Measurements from ENCODE around the gene SH3GL2.

SH3GL2 gene

DNA sequence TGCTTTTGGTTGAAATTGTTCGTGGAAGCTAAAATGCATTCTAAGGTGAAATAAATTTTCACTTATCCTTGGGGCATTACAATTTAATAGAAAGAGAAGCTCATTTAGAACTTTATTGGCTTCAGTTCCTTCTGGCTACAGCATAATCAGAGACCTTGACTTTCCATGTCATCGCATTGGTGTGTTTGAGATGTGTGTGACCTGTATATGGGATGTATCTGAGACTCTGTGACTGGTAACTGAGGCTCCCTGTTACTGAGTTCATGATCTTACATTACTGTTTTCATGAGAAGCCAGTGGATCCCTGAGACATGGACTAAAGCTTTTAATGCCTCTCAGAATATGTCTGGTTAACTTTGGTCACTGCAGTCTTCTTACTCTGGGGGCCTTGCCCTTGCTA lies 32.5 kb downstream of the SH3GL2 start:
- no peak for DNase-seq (ENCODE audit: low read depth in 2 of 2)

DNA sequence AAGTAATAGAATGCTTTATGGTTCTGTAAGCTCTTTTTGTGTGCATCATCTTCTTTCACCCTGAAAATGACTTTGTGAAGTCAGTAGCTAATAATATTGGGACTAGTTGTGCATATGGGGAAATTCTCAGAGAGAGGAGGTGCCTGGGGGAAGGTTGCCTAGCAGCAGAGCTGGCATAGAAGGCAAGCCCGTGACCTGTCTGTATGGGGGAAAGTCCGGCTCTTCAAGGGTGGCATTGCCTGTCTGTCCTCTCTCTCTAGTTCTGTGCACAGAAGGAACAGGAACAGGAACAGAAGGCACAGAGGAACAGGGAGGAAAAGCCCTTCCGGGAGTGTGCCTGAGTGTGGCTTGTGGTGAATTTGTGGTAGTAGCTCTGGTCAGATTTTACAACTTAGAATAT lies 33.1 kb downstream of the SH3GL2 start:
- no peak for DNase-seq (ENCODE audit: low read depth in 2 of 2)

DNA sequence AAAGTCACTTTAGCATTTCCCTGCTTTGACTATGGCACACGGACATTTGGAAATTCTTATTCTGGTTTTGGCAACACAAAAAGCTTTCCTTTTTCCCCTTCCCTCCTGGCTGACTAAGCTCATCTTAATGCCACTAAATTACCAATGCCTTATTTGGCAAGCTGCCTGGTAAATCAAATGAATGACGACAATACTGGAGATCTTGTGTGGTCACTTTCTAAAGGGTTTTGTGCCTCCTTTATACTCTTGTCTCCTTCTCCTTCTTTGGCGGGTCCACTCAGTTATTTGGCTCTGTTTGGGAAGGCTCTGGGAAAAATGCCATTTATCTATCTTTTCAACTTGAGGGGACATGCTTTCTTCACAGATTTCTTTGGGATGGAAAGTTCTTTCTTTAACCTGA lies 34.9 kb downstream of the SH3GL2 start:
- no peak for DNase-seq (ENCODE audit: low read depth in 2 of 2)

GRCh38 chr9:17614250-17614649 lies 35.4 kb downstream of the SH3GL2 start:
- DNase-seq (ENCODE audit: low read depth in 2 of 2): no peak

- no peak for DNase-seq (ENCODE audit: low read depth in 2 of 2)
Observed at GRCh38 chr9:17614903-17615302, 36.0 kb downstream of the SH3GL2 start.

DNA sequence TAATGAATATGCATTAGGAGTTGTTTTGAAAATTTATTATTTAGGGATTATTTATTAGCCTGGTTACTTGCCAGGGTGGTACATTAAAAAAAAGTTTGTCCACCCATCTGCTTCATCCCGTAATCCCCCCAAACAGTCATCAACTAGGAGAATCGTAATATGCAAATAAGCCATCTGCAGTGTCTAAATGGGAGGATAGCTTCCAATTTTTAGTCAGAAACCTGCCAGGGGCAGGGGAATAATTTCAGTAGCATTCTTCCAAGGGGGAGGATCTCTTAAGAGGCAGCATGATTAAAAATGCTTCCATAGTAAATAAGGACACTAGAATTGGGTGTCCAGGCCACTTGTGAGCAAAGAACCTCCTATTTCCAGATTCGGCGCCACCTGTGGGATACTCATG lies 43.3 kb downstream of the SH3GL2 start:
- DNase-seq (ENCODE audit: low read depth in 2 of 2): no peak

GRCh38 chr9:17622749-17623148 lies 43.9 kb downstream of the SH3GL2 start:
- DNase-seq (ENCODE audit: low read depth in 2 of 2): no peak

GRCh38 chr9:17623965-17624364 lies 45.1 kb downstream of the SH3GL2 start:
- DNase-seq (ENCODE audit: low read depth in 2 of 2): no peak

- DNase-seq (ENCODE audit: low read depth in 2 of 2): no peak
Observed at GRCh38 chr9:17624571-17624970, 45.7 kb downstream of the SH3GL2 start.

GRCh38 chr9:17625644-17626388 lies 47.0 kb downstream of the SH3GL2 start:
- DNase-seq (ENCODE audit: low read depth in 2 of 2): no peak

DNA sequence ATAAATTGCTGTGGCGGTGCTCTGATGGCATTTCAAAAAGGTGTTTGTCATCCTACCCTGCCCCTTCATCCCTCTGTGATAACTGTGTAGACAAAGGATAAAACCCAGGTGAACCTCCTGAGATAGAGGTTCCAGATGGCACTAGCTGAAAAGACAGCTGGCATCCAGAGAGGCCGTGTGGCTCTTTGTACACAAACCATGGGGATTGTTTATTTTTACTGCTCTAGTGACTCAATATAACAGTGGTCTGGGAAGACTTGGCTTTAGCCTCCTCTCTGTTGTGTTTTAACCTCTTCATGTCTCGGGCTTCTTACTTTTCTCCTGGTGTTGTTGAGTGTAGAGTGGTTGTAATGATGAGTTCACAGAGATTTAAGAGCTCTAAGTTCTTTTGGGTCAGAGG lies 48.8 kb downstream of the SH3GL2 start:
- DNase-seq (ENCODE audit: low read depth in 2 of 2): no peak

DNA sequence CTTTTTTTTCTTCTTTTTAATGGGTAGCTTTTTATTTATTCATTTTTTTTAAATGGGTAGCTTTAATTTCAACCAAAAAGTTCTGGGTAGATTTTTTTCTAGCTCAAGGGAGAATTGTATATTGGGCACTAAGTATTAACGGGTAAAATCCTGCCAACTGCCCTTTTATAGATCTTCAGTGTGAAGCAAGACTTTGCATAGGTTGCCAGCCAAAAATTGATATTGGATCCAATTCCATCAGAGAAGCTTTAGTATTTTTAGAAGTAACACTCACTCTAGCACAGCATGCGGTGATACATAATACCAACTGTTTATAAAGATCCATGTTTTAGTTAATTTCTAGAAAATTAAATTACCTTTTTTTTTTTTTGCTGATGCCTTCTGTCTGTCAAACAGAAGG lies 49.8 kb downstream of the SH3GL2 start:
- no peak for DNase-seq (ENCODE audit: low read depth in 2 of 2)

DNA sequence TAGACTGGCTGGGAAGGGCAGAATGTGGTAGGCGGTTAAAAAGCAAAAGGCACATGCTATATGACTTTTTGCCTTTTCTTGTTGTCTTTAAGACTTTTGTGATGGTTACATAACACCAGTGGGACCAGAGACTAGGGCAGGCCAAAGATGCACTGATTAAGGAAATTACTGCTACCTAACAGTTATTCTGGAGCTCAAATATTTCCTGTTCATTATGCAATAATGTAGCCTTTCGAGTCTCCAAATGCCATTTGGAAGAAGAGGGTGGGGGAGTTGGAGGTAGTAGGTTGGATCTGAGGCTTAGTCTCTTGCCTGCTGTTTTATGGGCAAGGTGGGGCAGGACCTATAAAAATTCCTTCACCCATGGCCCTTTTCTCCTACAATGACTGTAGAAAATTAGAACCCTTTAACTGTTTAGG lies 51.7 kb downstream of the SH3GL2 start:
- DNase-seq (ENCODE audit: low read depth in 2 of 2): no peak

GRCh38 chr9:17631396-17631795 lies 52.5 kb downstream of the SH3GL2 start:
- DNase-seq (ENCODE audit: low read depth in 2 of 2): no peak

DNA sequence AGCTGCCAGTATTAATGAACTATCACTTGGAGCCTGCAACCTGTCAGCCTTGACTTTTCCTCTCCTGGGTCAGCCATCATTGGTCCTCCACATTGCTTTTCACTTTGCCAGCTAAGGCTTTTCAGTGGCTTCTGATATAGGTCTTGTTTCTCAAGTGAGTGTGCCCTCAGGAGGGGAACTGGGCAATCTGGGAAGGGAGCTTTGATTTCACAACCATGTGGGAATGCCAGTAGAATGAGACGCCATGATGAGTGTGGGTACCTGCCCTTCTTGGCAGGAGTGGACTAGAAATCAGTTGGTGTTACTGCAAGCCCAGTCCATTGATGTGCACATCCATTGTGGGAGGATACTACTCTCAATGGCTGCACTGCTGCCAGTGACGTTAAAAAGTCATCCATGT lies 54.1 kb downstream of the SH3GL2 start:
- no peak for DNase-seq (ENCODE audit: low read depth in 2 of 2)

DNA sequence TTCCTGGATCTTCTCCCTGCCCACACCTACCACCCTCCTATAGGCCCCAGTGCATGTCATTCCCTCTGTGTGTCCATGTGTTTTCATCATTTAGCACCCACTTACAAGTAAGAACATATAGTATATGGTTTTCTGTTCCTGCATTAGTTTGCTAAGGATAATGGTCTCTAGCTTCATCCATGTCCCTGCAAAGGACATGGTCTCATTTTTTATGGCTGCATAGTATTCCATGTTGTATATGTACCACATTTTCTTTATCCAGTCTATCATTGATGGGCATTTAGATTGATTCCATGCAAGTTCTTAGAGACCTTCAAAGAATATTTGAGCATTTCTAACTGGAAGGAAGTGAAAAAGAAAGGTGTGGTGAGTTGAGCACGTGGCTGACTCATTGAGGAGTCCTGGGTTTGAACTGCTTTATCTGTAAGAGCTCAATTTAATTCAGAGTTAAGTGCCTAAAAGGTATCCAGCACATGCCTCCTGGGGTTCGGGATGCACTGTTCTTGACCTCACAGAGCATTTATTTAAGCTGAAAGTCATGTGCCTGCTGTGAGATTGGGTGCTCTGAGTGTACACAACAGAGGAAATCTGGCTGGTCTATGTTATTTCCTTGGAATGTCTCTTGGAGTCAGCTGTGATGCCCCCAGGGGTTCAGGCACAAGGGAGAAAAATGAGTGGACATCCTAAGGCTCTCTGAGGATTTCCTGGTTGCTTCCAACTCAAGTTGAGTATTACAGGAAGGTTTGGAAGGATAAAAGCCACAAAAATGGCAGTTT lies 56.4 kb downstream of the SH3GL2 start:
- DNase-seq (ENCODE audit: low read depth in 2 of 2): no peak

DNA sequence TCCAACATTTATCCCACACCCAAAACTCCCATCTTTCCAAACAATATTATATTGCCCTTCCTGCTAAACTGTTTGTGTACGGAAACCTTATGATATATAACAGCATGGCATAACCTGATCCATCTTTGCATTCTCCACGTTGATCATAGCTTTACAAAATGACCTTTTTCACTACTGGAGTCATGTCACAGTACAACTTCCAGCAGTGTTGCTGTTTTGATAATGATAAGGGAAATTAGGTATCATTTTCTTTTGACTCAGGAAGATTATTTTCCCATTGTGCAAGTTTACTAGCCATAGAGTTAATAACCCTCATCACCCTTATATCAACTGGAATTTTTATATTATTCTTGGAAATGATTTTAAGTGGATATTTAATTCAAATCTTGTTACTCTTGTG lies 57.5 kb downstream of the SH3GL2 start:
- DNase-seq (ENCODE audit: low read depth in 2 of 2): no peak

DNA sequence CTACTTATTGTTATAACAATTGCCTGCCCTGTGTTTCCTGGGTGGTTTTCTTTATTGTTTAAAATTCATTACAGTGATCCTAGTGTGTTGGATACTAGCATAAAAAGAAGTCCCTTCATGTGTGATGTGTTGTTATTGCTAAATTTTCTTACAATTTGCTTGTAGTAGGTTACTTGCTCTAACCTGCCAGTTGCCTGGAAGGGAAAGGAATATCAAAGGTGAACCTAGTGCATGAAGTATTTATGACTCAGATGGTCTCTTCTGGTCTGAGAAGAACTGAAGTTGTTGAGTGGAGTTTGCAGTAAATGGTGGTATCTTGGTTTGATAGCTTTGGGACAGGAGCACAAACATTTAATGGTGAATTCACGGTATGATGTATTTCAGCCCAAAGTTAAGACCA lies 58.0 kb downstream of the SH3GL2 start:
- DNase-seq (ENCODE audit: low read depth in 2 of 2): no peak

GRCh38 chr9:17637229-17637628 lies 58.4 kb downstream of the SH3GL2 start:
- no peak for DNase-seq (ENCODE audit: low read depth in 2 of 2)

DNA sequence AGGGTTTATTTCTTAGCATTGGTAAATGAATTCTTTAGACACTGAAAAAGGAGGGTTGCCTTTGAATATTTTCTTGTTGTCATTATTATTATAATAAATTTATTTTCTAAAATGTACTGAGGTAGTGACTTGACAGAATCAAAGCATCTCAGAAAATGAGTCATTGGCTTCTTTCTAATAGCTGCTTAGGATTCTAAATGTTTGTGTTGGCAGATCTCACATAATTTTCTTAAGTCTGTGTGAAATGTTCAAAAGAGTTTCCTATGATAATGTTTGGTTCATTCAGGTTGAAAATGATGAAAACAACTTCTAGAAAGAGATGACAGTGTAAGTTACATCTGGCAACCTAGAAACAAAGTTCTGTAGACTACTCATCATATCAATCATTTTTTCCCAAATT lies 69.7 kb downstream of the SH3GL2 start:
- DNase-seq (ENCODE audit: low read depth in 2 of 2): no peak

GRCh38 chr9:17651725-17652124 lies 72.9 kb downstream of the SH3GL2 start:
- DNase-seq (ENCODE audit: low read depth in 2 of 2): no peak

GRCh38 chr9:17653947-17654465 lies 75.1 kb downstream of the SH3GL2 start:
- DNase-seq (ENCODE audit: low read depth in 2 of 2): no peak

DNA sequence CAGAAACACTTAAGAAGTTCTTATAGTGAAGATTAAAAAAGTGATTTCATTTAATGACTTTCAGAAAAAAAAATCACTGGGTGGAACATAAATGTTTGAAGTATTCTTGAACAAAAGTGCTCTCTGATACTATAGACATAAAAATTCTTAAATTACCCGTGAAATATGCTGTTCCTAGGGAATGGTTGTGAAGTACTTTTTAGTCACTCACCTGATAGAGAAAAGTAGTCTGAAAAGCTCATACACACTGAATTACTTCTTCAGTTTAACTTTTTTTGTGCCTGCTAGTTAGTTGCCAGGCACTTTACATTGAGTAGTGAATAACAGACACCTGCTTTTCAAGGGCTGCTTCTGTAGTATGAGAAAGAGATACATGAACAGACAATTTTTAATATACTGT lies 78.0 kb downstream of the SH3GL2 start:
- no peak for DNase-seq (ENCODE audit: low read depth in 2 of 2)
